Measurements from ENCODE around the gene FOXP4. TPM values are rescaled to one million over a fixed set of nuclear protein-coding genes. Genes with fewer than 3 reads are reported as not detected.

The FOXP4 gene
- total and polyA plus RNA-seq, 2 donors from 2014 or later = 14.0 to 33.2 TPM

GRCh38 chr6:41638935-41639808 lies 93.0 kb downstream of the FOXP4 start:
- no peak for FAIRE-seq
- intact Hi-C loops (cut with DNase I) = no loop called here
- H3K27me3 ChIP-seq (ENCODE audit: control insufficient read depth, insufficient read depth, low read length) = no peaks in the 10 kb centered on the region

GRCh38 chr6:41639809-41640371 lies 93.7 kb downstream of the FOXP4 start:
- H3K36me3 ChIP-seq (ENCODE audit: control insufficient read depth in 2 of 3, insufficient read depth in 3 of 3, low read length in 3 of 3) = no peaks in the 10 kb centered on the region
- intact Hi-C loops (cut with DNase I) = no loop called here
- DNase-seq (peak in 3 of 5 donors; percentile 62 to 77 (median 69)), FAIRE-seq (no peak)
- no peak overlapping the region for H3K27ac ChIP-seq (ENCODE audit: low read depth in 2 of 2, low read length in 2 of 2)
- no peaks in the 10 kb centered on the region for H3K27me3 ChIP-seq (ENCODE audit: control insufficient read depth, insufficient read depth, low read length)
- H3K9me3 ChIP-seq (ENCODE audit: control insufficient read depth in 2 of 3, insufficient read depth in 1 of 3, low read length in 3 of 3) = no peaks in the 10 kb centered on the region
- no peak for TF ChIP-seq CTCF (IDR thresholded peaks at IDR 0.05; ENCODE audit: borderline replicate concordance, extremely low read depth, insufficient read depth)
- peaks cover 3 to 13% (median 4%) of the 10 kb centered on the region in 3 donors for H3K4me1 ChIP-seq (ENCODE audit: control insufficient read depth in 2 of 3, insufficient read depth in 2 of 3, low read depth in 1 of 3, low read length in 3 of 3)
- H3K9ac ChIP-seq (ENCODE audit: low read length in 3 of 3) = no peak overlapping the region
- peak overlapping the region in 1 of 3 donors; percentile 28 for H3K4me3 ChIP-seq (ENCODE audit: low read length in 3 of 3)

More at GRCh38 chr6:41638935-41639808, 93.0 kb downstream of the FOXP4 start:
- peak; percentile 60 to 84 (median 74) for DNase-seq
- peak overlapping the region in 2 of 3 donors; percentile 19 to 29 for H3K9ac ChIP-seq (ENCODE audit: low read length in 3 of 3)
- no peak for TF ChIP-seq CTCF (IDR thresholded peaks at IDR 0.05; ENCODE audit: borderline replicate concordance, extremely low read depth, insufficient read depth)
- H3K4me3 ChIP-seq (ENCODE audit: low read length in 3 of 3) = peak overlapping the region in 2 of 3 donors; percentile 25 to 64
- H3K9me3 ChIP-seq (ENCODE audit: control insufficient read depth in 2 of 3, insufficient read depth in 1 of 3, low read length in 3 of 3) = no peaks in the 10 kb centered on the region
- no peaks in the 10 kb centered on the region for H3K36me3 ChIP-seq (ENCODE audit: control insufficient read depth in 2 of 3, insufficient read depth in 3 of 3, low read length in 3 of 3)
- H3K27ac ChIP-seq (ENCODE audit: low read depth in 2 of 2, low read length in 2 of 2) = peak overlapping the region in 1 of 2 donors; percentile 28
- H3K4me1 ChIP-seq (ENCODE audit: control insufficient read depth in 2 of 3, insufficient read depth in 2 of 3, low read depth in 1 of 3, low read length in 3 of 3) = peaks cover 3 to 13% (median 4%) of the 10 kb centered on the region in 3 donors

GRCh38 chr6:41640426-41640825 lies 94.2 kb downstream of the FOXP4 start:
- H3K9me3 ChIP-seq (ENCODE audit: control insufficient read depth in 2 of 3, insufficient read depth in 1 of 3, low read length in 3 of 3) = no peaks in the 10 kb centered on the region
- DNase-seq (peak in 1 of 5 donors; percentile 66), FAIRE-seq (no peak)
- no peak overlapping the region for H3K9ac ChIP-seq (ENCODE audit: low read length in 3 of 3)
- no peaks in the 10 kb centered on the region for H3K27me3 ChIP-seq (ENCODE audit: control insufficient read depth, insufficient read depth, low read length)
- intact Hi-C loops (cut with DNase I) = no loop called here
- peaks cover 3 to 13% (median 4%) of the 10 kb centered on the region in 3 donors for H3K4me1 ChIP-seq (ENCODE audit: control insufficient read depth in 2 of 3, insufficient read depth in 2 of 3, low read depth in 1 of 3, low read length in 3 of 3)
- no peak overlapping the region for H3K27ac ChIP-seq (ENCODE audit: low read depth in 2 of 2, low read length in 2 of 2)
- TF ChIP-seq CTCF (IDR thresholded peaks at IDR 0.05; ENCODE audit: borderline replicate concordance, extremely low read depth, insufficient read depth) = no peak
- no peaks in the 10 kb centered on the region for H3K36me3 ChIP-seq (ENCODE audit: control insufficient read depth in 2 of 3, insufficient read depth in 3 of 3, low read length in 3 of 3)
- no peak overlapping the region for H3K4me3 ChIP-seq (ENCODE audit: low read length in 3 of 3)

Measured in kidney (tissue), 14 donors.